Body of pancreas (tissue), 4 donors: Measurements from ENCODE around the gene ZEB2. TPM values are rescaled to one million over a fixed set of nuclear protein-coding genes. Genes with fewer than 3 reads are reported as not detected.

ENCODE experiments used
- ATAC-seq: fragments of 150-250 bp; one replicate; pipeline ENCODE4 v1.9.1; 2016
- DNase-seq, 4 donors: peaks; one replicate each; pipeline ENCODE4 v3.0.0-alpha.2; 2019
- H3K27ac ChIP-seq, 4 donors: fragments of 200-600 bp; sonication (generic); 1 replicate in 3 of 4; 2 replicates in 1 of 4; pipeline versions ENCODE4 v1.5.1 to v1.6.1; 2016 to 2019; ENCODE audit warnings: mild to moderate bottlenecking in 1 of 4, mixed read lengths in 1 of 4, moderate library complexity in 1 of 4
- H3K27me3 ChIP-seq, 2 donors: fragments of 200-600 bp; sonication (generic); one replicate each; pipeline ENCODE4 v1.6.0; 2016; ENCODE audit warnings: mild to moderate bottlenecking in 1 of 2
- H3K36me3 ChIP-seq, 2 donors: fragments of 200-600 bp; sonication (generic); replicated peaks in 1 of 2; 2 replicates each; pipeline ENCODE4 v1.5.1; 2016; ENCODE audit warnings: low read depth in 2 of 2; ENCODE audit not compliant: insufficient read depth in 1 of 2
- H3K4me1 ChIP-seq: fragments of 200-600 bp; sonication (generic); one replicate; pipeline ENCODE4 v1.6.0; 2016
- H3K4me3 ChIP-seq, 2 donors: fragments of 200-600 bp; sonication (generic); 1 replicate in 1 of 2; 2 replicates in 1 of 2; pipeline ENCODE4 v1.5.1; 2016 to 2019
- H3K9me3 ChIP-seq, 3 donors: fragments of 200-600 bp; sonication (generic); 1 replicate in 2 of 3; 2 replicates in 1 of 3; pipeline ENCODE4 v1.5.1; 2016
- POLR2A ChIP-seq, 3 donors: fragments of 450-650 bp; IDR thresholded peaks; one replicate each; pipeline ENCODE4 v1.6.1; 2016; ENCODE audit warnings: antibody characterized with exemption in 3 of 3, mild to moderate bottlenecking in 2 of 3
- WGBS, 2 donors: methylation state at CpG; one replicate each; pipeline ENCODE4 v1.1.5; 2017; 5-methylcytosine and 5-hydroxymethylcytosine counted together
- intact Hi-C: fragments of 100-400 bp; cut with DNase I; formaldehyde crosslinking; loops from one replicate; pipeline ENCODE4 v1.15.1; 2023
- total RNA-seq, 2 donors: library from RNA; depleted of rRNA; stranded (reverse); fragments of >200 nt; gene quantifications; one replicate each; pipeline ENCODE4 v1.1.0, GENCODE V29; 2016
- TF ChIP-seq, protein P1 (sequence below), 7 experiments: fragments of 450-650 bp in 4 of 7; fragments of 200-600 bp in 3 of 7; sonication (generic) in 3 of 7; IDR thresholded peaks; one replicate each; pipeline ENCODE4 v1.5.1; 2016 to 2019; ENCODE audit warnings: antibody characterized with exemption in 7 of 7

The ZEB2 gene
- total RNA-seq, 2 donors from 2014 or later: 18.5 to 24.6 TPM

GRCh38 chr2:144517866-144518747 lies 1.8 kb downstream of the ZEB2 start:
- H3K27me3 ChIP-seq: peaks cover 0 to 20% of the 10 kb centered on the region in 2 donors
- 4 to 6% methylated on average over 21 of the region's 21 CpGs for WGBS, 2 donors

DNA sequence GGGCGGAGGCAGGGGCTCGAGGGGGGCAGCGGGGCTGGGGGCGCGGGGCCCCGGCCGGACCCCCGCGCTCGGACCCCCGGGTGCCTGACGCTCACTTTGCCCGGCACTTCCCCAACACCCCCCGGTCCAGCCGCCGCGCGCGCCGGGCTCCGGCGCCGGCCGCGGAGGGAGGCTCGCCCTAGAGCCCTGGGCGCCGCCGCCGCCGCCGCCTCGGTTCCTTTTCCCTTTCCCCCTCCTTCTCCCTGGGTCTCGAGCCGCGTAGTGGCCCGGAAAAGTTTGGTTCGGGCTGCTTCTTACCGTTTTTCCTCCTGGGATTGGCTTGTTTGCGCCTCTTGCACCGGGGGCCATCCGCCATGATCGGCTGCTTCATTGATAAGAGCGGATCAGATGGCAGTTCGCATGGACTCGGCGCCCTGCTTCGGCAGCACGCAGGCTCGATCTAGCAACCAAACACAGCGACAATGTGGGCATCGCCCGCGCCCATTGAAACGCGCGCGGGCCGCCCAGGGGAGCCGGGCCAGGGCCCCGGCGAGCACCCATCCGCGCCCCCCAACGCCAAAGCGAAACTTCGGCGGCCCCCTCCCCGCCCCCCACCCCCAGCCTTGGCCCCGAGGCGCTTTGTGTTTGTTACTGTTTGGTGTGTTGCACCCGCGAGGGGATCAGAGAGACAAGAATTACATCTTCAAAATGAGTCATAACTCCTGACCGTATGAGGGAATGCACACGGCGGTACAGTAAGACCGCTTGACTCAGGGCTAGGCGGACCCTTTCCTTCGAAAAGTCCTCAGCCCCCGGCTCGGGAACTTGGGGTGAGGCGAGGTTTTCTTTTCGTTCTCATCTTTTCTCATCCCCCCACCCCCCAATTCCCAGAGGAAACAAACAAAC lies 2.7 kb downstream of the ZEB2 start:
- peak overlapping the region in 1 of 2 donors; percentile 41 for H3K4me3 ChIP-seq
- peak in 3 of 4 donors; percentile 17 to 48 (median 48) for DNase-seq
- ATAC-seq: peak; percentile 40
- TF ChIP-seq, protein P1, sequence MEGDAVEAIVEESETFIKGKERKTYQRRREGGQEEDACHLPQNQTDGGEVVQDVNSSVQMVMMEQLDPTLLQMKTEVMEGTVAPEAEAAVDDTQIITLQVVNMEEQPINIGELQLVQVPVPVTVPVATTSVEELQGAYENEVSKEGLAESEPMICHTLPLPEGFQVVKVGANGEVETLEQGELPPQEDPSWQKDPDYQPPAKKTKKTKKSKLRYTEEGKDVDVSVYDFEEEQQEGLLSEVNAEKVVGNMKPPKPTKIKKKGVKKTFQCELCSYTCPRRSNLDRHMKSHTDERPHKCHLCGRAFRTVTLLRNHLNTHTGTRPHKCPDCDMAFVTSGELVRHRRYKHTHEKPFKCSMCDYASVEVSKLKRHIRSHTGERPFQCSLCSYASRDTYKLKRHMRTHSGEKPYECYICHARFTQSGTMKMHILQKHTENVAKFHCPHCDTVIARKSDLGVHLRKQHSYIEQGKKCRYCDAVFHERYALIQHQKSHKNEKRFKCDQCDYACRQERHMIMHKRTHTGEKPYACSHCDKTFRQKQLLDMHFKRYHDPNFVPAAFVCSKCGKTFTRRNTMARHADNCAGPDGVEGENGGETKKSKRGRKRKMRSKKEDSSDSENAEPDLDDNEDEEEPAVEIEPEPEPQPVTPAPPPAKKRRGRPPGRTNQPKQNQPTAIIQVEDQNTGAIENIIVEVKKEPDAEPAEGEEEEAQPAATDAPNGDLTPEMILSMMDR (IDR thresholded peaks at IDR 0.05): no peak
- TF ChIP-seq POLR2A (IDR thresholded peaks at IDR 0.05): peak in 1 of 3 donors; percentile 20
- peaks cover 0 to 18% of the 10 kb centered on the region in 2 donors for H3K27me3 ChIP-seq
- WGBS, 2 donors: 1% methylated on average over 41 to 72 of the region's 83 CpGs
- peaks cover 21% of the 10 kb centered on the region for H3K4me1 ChIP-seq
- intact Hi-C loops: no loop called here
- no peaks in the 10 kb centered on the region for H3K9me3 ChIP-seq
- peak overlapping the region; percentile 18 to 77 (median 62) for H3K27ac ChIP-seq
- H3K36me3 ChIP-seq: no peaks in the 10 kb centered on the region

More at GRCh38 chr2:144517866-144518747, 1.8 kb downstream of the ZEB2 start:
- ATAC-seq: no peak
- Histone ChIP-seq H3K27ac (peak overlapping the region; percentile 1 to 77 (median 62)), H3K36me3 (no peaks in the 10 kb centered on the region), H3K9me3 (no peaks in the 10 kb centered on the region), H3K4me3 (no peak overlapping the region), H3K4me1 (peaks cover 26% of the 10 kb centered on the region)
- TF ChIP-seq POLR2A (IDR thresholded peaks at IDR 0.05): no peak
- TF ChIP-seq, protein P1 (IDR thresholded peaks at IDR 0.05): no peak
- intact Hi-C loops: no loop called here
- no peak for DNase-seq

DNA sequence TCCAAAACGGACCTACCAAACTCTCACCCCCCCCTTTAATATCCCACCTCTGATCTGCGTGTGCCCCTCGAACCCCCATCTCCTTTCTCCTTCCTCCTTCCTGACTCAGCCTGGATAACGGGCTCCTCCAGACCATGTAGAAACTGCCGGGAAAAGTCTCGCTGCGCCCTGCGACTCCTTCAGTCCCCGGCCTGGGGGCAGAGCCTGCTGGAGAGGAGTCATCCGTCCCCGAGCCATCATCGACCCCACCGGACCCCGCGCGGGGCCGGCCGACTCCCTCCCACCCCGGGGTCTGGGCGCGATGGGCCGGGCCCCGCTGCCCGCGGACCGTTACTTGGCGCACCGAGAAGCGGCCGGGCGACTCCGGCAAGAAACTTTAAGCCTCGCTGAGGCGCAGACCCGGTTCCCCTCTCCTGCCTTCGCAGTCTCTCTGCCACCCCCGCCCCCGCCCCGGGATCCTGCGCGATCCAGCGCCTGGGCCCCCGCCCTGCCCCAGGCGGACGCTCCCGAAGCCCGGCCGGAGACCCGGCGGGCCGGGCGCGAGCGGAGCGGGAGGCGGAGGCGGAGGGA lies 3.4 kb downstream of the ZEB2 start:
- TF ChIP-seq, protein P1 (IDR thresholded peaks at IDR 0.05): no peak
- peak in 1 of 3 donors; percentile 7 for TF ChIP-seq POLR2A (IDR thresholded peaks at IDR 0.05)
- 0 to 1% methylated on average over 13 to 55 of the region's 57 CpGs for WGBS, 2 donors
- peaks cover 0 to 18% of the 10 kb centered on the region in 2 donors for H3K27me3 ChIP-seq
- intact Hi-C loops: no loop called here
- peak overlapping the region; percentile 18 to 77 (median 62) for H3K27ac ChIP-seq
- no peaks in the 10 kb centered on the region for H3K9me3 ChIP-seq
- peak; percentile 36 for ATAC-seq
- H3K36me3 ChIP-seq: no peaks in the 10 kb centered on the region
- H3K4me3 ChIP-seq: peak overlapping the region in 1 of 2 donors; percentile 41
- peaks cover 21% of the 10 kb centered on the region for H3K4me1 ChIP-seq
- DNase-seq: no peak

DNA sequence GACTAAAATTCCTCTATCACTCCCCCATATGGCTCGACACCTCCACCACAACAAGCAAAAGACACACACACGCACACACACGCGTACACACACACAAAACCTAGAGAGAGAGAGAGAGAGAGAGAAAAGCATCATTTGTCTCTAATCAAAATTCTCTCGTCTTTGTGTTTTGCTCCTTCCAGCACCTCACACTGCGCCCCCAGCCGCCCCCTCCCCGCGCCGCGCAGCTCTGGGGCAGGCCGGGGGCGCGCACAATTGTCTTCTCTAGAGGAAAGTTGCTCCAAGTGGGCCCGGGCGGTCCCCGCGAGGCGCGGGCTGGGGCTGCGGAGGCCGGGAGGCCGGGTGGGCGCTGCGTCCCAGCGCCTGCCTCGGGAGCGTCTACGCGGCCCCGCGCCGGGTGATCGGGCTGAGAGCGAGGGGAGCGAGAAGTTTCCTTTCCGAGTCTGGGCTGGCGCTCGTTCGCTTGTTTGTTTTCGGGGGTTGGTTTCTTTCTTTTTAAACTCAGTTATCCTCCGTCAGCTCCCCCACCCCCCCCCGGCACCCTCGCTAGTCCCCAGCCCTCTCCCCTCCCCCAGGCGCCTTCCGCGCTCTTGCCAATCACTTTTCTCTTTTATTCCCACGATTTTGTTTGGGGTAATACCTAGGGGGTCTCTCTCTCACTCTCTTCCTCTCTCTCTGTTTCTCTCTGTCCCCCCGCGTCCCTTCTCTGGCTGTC lies 4.1 kb downstream of the ZEB2 start:
- peak in 1 of 4 donors; percentile 11 for DNase-seq
- intact Hi-C loops: no loop called here
- Histone ChIP-seq H3K4me1 (peaks cover 21% of the 10 kb centered on the region), H3K4me3 (peak overlapping the region in 1 of 2 donors; percentile 41), H3K9me3 (no peaks in the 10 kb centered on the region), H3K27me3 (peaks cover 0 to 18% of the 10 kb centered on the region in 2 donors), H3K27ac (peak overlapping the region in 3 of 4 donors; percentile 53 to 77 (median 71)), H3K36me3 (no peaks in the 10 kb centered on the region)
- WGBS, 2 donors: 6 to 11% methylated on average over 23 to 49 of the region's 50 CpGs
- TF ChIP-seq, protein P1 (IDR thresholded peaks at IDR 0.05): no peak
- TF ChIP-seq POLR2A (IDR thresholded peaks at IDR 0.05): no peak
- no peak for ATAC-seq
